Activated CD4-positive, alpha-beta T cell treated with anti-CD3 and anti-CD28 coated beads, Interleukin-2, amount 50 U/mL, for 48 hours (primary cell): Measurements from ENCODE around the gene CEP85.

ENCODE experiments used
- DNase-seq, 2 experiments: peaks; one replicate each; pipeline ENCODE4 v3.0.0-alpha.2; 2020

Gene CEP85

GRCh38 chr1:26233903-26234643 lies at the start of gene CEP85:
TSS of gene CEP85 (plus strand) at chr1:26234200. CDS start at chr1:26239784, 5,584 bp downstream.
- peak; percentile 98 to 99 for DNase-seq

- DNase-seq = no peak
These were observed 49.1 kb upstream of the CEP85 start for GRCh38 chr1:26184883-26185282.

GRCh38 chr1:26187882-26188281 lies 46.1 kb upstream of the CEP85 start:
- no peak for DNase-seq

GRCh38 chr1:26188477-26188876 lies 45.5 kb upstream of the CEP85 start:
- DNase-seq = no peak

- no peak for DNase-seq
These were observed 44.7 kb upstream of the CEP85 start for GRCh38 chr1:26189331-26189730.

- no peak for DNase-seq
These were observed 44.2 kb upstream of the CEP85 start for GRCh38 chr1:26189751-26190275.

GRCh38 chr1:26190373-26190987 lies 43.5 kb upstream of the CEP85 start, which contains the start of gene CATSPER4:
TSS of gene CATSPER4 (plus strand) at chr1:26190602. CDS start at chr1:26190628, 26 bp downstream.
- DNase-seq = no peak

- DNase-seq = no peak
These were observed 42.3 kb upstream of the CEP85 start for GRCh38 chr1:26191739-26192138.

- DNase-seq = no peak
These were observed 38.2 kb upstream of the CEP85 start for GRCh38 chr1:26195805-26196204.

- no peak for DNase-seq
These were observed 36.7 kb upstream of the CEP85 start for GRCh38 chr1:26197301-26197700.

- no peak for DNase-seq
These were observed 36.2 kb upstream of the CEP85 start for GRCh38 chr1:26197813-26198212.

GRCh38 chr1:26200413-26200812 lies 33.6 kb upstream of the CEP85 start:
- no peak for DNase-seq

GRCh38 chr1:26203642-26204318 lies 30.2 kb upstream of the CEP85 start:
- no peak for DNase-seq

GRCh38 chr1:26210147-26210870 lies 23.7 kb upstream of the CEP85 start:
- DNase-seq = no peak

GRCh38 chr1:26212726-26213125 lies 21.3 kb upstream of the CEP85 start:
- no peak for DNase-seq

GRCh38 chr1:26213335-26213905 lies 20.6 kb upstream of the CEP85 start:
- DNase-seq = no peak

GRCh38 chr1:26215246-26215645 lies 18.8 kb upstream of the CEP85 start:
- DNase-seq = no peak

- no peak for DNase-seq
These were observed 15.0 kb upstream of the CEP85 start for GRCh38 chr1:26218906-26219494.

- no peak for DNase-seq
These were observed 13.6 kb upstream of the CEP85 start for GRCh38 chr1:26220199-26220912.

- no peak for DNase-seq
These were observed 12.9 kb upstream of the CEP85 start for GRCh38 chr1:26221094-26221493.

- DNase-seq = no peak
These were observed 9.4 kb upstream of the CEP85 start for GRCh38 chr1:26224606-26225005.
